ENCODE results near the gene PHIP. TPM values are rescaled to one million over a fixed set of nuclear protein-coding genes. Genes with fewer than 3 reads are reported as not detected.

PHIP gene
- total and polyA plus RNA-seq, 9 of the 15 experiments (the other 6 are each of a cell fraction or from before 2014, with no cell fraction given): 8.1 to 36.3 (median 16.5) TPM

DNA sequence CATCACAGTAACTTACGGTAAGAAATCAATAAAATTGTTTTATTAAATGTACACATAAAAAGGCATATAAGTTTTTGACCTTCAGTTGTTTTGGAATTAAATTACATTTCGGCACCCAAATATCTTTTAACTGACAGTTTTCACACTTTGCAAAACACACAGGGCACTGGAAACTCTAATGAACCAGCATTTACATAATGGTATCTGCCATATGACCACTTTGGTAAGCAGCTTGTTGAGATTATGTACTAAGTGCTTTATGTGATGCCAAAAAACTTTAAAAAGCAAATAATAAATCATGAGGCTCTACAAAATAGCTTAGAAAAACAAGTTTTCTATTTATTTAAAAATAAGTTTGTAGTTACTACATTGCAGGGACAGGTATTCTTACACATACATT, 142.5 kb downstream of the PHIP start:
- no TSS peak for BruUV-seq (replicated peaks)
- CTCF ChIA-PET (ENCODE audit: low intra/inter-chr PET ratio): no interaction called here

DNA sequence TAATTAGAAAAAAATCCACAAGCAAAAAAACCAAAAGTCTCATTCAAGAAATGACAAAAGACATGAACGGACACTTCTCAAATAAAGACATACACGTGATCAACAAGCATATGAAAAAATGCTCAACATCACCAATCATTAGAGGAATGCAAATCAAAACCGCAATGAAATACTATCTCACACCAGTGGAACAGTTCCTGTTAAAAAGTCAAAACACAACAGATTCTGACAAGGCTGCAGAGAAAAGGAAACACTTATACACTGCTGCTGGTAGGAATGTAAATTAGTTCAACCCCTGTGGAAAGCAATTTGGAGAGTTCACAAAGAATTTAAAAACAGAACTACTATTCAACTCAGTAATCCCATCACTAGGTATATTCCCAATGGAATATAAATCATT, 152.7 kb downstream of the PHIP start:
- Histone ChIP-seq H2AFZ (ENCODE audit: low read depth, low read length) (no peak overlapping the region), H3K4me2 (ENCODE audit: insufficient read depth, low read length) (no peak overlapping the region), H3K4me1 (replicated peaks in 1 of 2; ENCODE audit: control insufficient read depth in 2 of 2, insufficient read depth in 2 of 2, low read length in 2 of 2) (no peaks in the 10 kb centered on the region), H3K9me1 (ENCODE audit: control insufficient read depth, insufficient read depth, low read length) (no peaks in the 10 kb centered on the region), H3K27me3 (ENCODE audit: control insufficient read depth in 2 of 2, insufficient read depth in 2 of 2, low read length in 2 of 2) (no peaks in the 10 kb centered on the region), H3K9ac (ENCODE audit: insufficient read depth in 1 of 2, low read depth in 2 of 2, low read length in 2 of 2) (no peak overlapping the region), H3K36me3 (ENCODE audit: control insufficient read depth, insufficient read depth, low read length) (no peaks in the 10 kb centered on the region), H3K9me3 (replicated peaks; ENCODE audit: control insufficient read depth, insufficient read depth, low read depth, low read length) (no peaks in the 10 kb centered on the region), H3K4me3 (no peak overlapping the region), H3K79me2 (ENCODE audit: control insufficient read depth, insufficient read depth, low read length) (no peaks in the 10 kb centered on the region), H3K27ac (ENCODE audit: extremely low read depth, low read depth, low read length) (no peak overlapping the region), H4K20me1 (replicated peaks; ENCODE audit: control insufficient read depth, insufficient read depth, low read length) (no peaks in the 10 kb centered on the region)
- ATAC-seq: no peak
- intact Hi-C loops (cut with micrococcal nuclease) (no loop called here), in situ Hi-C loops (cut with MboI) (no loop called here)
- no TSS peak for BruUV-seq (replicated peaks)
- WGBS (ENCODE audit: insufficient coverage, low coverage, missing lambda C conversion rate): 2% methylated on average over 3 of the region's 3 CpGs
- ChIA-PET POLR2A (no interaction called here), CTCF (ENCODE audit: low intra/inter-chr PET ratio) (no interaction called here)
- no peak for DNase-seq (ENCODE audit: extremely low read depth in 1 of 4, low spot score in 3 of 4)
- FAIRE-seq: no peak
- TF ChIP-seq ZBTB2 (IDR thresholded peaks at IDR 0.05) (no peak), ETS2 (tag; IDR thresholded peaks at IDR 0.05; ENCODE audit: borderline replicate concordance, poor library complexity, severe bottlenecking) (no peak), HDAC2 (IDR thresholded peaks at IDR 0.05) (no peak), FOXA3 (CRISPR knock-in tag; conservative IDR thresholded peaks at IDR 0.05 in 1 of 2, IDR thresholded peaks at IDR 0.05 in 1 of 2) (no peak), TFAP4 (CRISPR knock-in tag; IDR thresholded peaks at IDR 0.05; ENCODE audit: borderline replicate concordance) (no peak), ZNF143 (CRISPR knock-in tag; IDR thresholded peaks at IDR 0.05) (no peak), ZBTB8A (IDR thresholded peaks at IDR 0.05; ENCODE audit: partially characterized antibody) (no peak), ZNF184 (CRISPR knock-in tag; IDR thresholded peaks at IDR 0.05) (no peak)
- TF ChIP-seq, protein P1, sequence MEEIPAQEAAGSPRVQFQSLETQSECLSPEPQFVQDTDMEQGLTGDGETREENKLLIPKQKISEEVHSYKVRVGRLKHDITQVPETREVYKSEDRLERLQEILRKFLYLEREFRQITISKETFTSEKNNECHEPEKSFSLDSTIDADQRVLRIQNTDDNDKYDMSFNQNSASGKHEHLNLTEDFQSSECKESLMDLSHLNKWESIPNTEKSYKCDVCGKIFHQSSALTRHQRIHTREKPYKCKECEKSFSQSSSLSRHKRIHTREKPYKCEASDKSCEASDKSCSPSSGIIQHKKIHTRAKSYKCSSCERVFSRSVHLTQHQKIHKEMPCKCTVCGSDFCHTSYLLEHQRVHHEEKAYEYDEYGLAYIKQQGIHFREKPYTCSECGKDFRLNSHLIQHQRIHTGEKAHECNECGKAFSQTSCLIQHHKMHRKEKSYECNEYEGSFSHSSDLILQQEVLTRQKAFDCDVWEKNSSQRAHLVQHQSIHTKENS (CRISPR knock-in tag; IDR thresholded peaks at IDR 0.05): no peak

More for the DNA sequence above, 142.5 kb downstream of the PHIP start:
- FAIRE-seq (no peak), ATAC-seq (no peak), DNase-seq (ENCODE audit: extremely low read depth in 1 of 4, low spot score in 3 of 4) (no peak)
- Histone ChIP-seq H3K4me3 (no peak overlapping the region), H3K36me3 (ENCODE audit: control insufficient read depth, insufficient read depth, low read length) (peaks cover 20% of the 10 kb centered on the region), H3K27me3 (ENCODE audit: control insufficient read depth in 2 of 2, insufficient read depth in 2 of 2, low read length in 2 of 2) (no peaks in the 10 kb centered on the region), H3K27ac (ENCODE audit: extremely low read depth, low read depth, low read length) (no peak overlapping the region), H3K9ac (ENCODE audit: insufficient read depth in 1 of 2, low read depth in 2 of 2, low read length in 2 of 2) (no peak overlapping the region), H3K4me1 (replicated peaks in 1 of 2; ENCODE audit: control insufficient read depth in 2 of 2, insufficient read depth in 2 of 2, low read length in 2 of 2) (no peaks in the 10 kb centered on the region), H3K9me1 (ENCODE audit: control insufficient read depth, insufficient read depth, low read length) (no peaks in the 10 kb centered on the region), H3K4me2 (ENCODE audit: insufficient read depth, low read length) (no peak overlapping the region), H3K79me2 (ENCODE audit: control insufficient read depth, insufficient read depth, low read length) (no peaks in the 10 kb centered on the region; the same call in 2 of the 3 replicates), H4K20me1 (replicated peaks; ENCODE audit: control insufficient read depth, insufficient read depth, low read length) (no peaks in the 10 kb centered on the region; the same call in 1 of the 2 replicates), H2AFZ (ENCODE audit: low read depth, low read length) (no peak overlapping the region), H3K9me3 (replicated peaks; ENCODE audit: control insufficient read depth, insufficient read depth, low read depth, low read length) (no peaks in the 10 kb centered on the region)
- no peak for TF ChIP-seq NRF1 (conservative IDR thresholded peaks at IDR 0.05 in 1 of 2, IDR thresholded peaks at IDR 0.05 in 1 of 2)
- no peak for TF ChIP-seq PCBP2 (IDR thresholded peaks at IDR 0.05; ENCODE audit: low read depth, low read length, poor library complexity, severe bottlenecking)
- TF ChIP-seq ZZZ3 (IDR thresholded peaks at IDR 0.05): no peak
- no peak for TF ChIP-seq ZBTB7A (IDR thresholded peaks at IDR 0.05; ENCODE audit: borderline replicate concordance, control insufficient read depth, low read depth, low read length)
- no peak for TF ChIP-seq KDM4B (IDR thresholded peaks at IDR 0.05; ENCODE audit: borderline replicate concordance in 2 of 2, low read depth in 1 of 2)
- no peak for TF ChIP-seq ZBTB1 (CRISPR knock-in tag; IDR thresholded peaks at IDR 0.05; ENCODE audit: borderline replicate concordance, low read depth)
- TF ChIP-seq XRCC5 (IDR thresholded peaks at IDR 0.05; ENCODE audit: low read depth, low read length): no peak
- TF ChIP-seq TRIM28 (IDR thresholded peaks at IDR 0.05): no peak
- TF ChIP-seq ARHGAP35 (IDR thresholded peaks at IDR 0.05; ENCODE audit: partially characterized antibody): no peak
- no peak for TF ChIP-seq FOXJ2 (tag; IDR thresholded peaks at IDR 0.05)
- no peak for TF ChIP-seq PCBP1 (IDR thresholded peaks at IDR 0.05; ENCODE audit: low read depth, low read length, poor library complexity, severe bottlenecking)
- 92% methylated on average over 2 of the region's 2 CpGs for WGBS (ENCODE audit: insufficient coverage, low coverage, missing lambda C conversion rate)
- in situ Hi-C loops (cut with MboI): no loop called here
- POLR2A ChIA-PET: interaction anchor here (1.1 kb wide), 1 partner anchor 12 kb away, joined by 3 read pairs; no protein-coding TSS in a partner anchor
- intact Hi-C loops (cut with micrococcal nuclease): no loop called here

Data from K562 (cell line).